Breast epithelium (tissue), 3 donors: Measurements from ENCODE around the gene RREB1.

ENCODE experiments used
- CTCF ChIP-seq, 3 donors: fragments of 450-650 bp; IDR thresholded peaks; one replicate each; pipeline ENCODE4 v1.5.1; 2016 to 2017; ENCODE audit warnings: antibody characterized with exemption in 3 of 3, mild to moderate bottlenecking in 3 of 3, moderate library complexity in 3 of 3
- POLR2A ChIP-seq: fragments of 450-650 bp; IDR thresholded peaks from one replicate; pipeline ENCODE4 v1.6.1; 2016; ENCODE audit warnings: antibody characterized with exemption, mild to moderate bottlenecking, moderate library complexity
- POLR2AphosphoS5 ChIP-seq, 3 donors: sonication (generic); formaldehyde crosslinking; IDR thresholded peaks; one replicate each; pipeline ENCODE4 v1.6.1; 2017; ENCODE audit warnings: antibody characterized with exemption in 3 of 3

- TF ChIP-seq CTCF (IDR thresholded peaks at IDR 0.05) (no peak), POLR2A (no peak), POLR2AphosphoS5 (IDR thresholded peaks at IDR 0.05) (no peak)
Observed at GRCh38 chr6:7229376-7230326, 121.9 kb downstream of the RREB1 start.
